NB4 (cell line): Measurements from ENCODE around the gene NDUFB2.

Experiments used
- DNase-seq: peaks from one replicate; pipeline ENCODE4 v3.0.0; 2010; ENCODE audit warnings: low read depth
- H3K4me3 ChIP-seq: one replicate; pipeline ENCODE4 v1.5.1; 2011; ENCODE audit warnings: mild to moderate bottlenecking, low read depth, low read length, moderate library complexity
- CTCF ChIP-seq: IDR thresholded peaks from one replicate; pipeline ENCODE4 v1.5.1; 2012; ENCODE audit warnings: low read depth, low read length
- MAX ChIP-seq: IDR thresholded peaks from 2 replicates; pipeline ENCODE4 v1.6.1; 2011; ENCODE audit warnings: low read depth, low read length
- MYC ChIP-seq: IDR thresholded peaks from 2 replicates; pipeline ENCODE4 v1.6.1; 2011; ENCODE audit warnings: low read depth, low read length
- POLR2A ChIP-seq: IDR thresholded peaks from 2 replicates; pipeline ENCODE4 v1.6.1; 2011; ENCODE audit warnings: mild to moderate bottlenecking; ENCODE audit not compliant: insufficient read length; ENCODE audit errors: extremely low read depth

The NDUFB2 gene

GRCh38 chr7:140696680-140697446 lies at the start of gene NDUFB2:
NDUFB2 (plus strand) TSS chr7:140696708; CDS start chr7:140696745, 37 bp downstream.
- peak within 1 kb of the TSS; percentile 95 for H3K4me3 ChIP-seq
- peak; percentile 90 for DNase-seq
- TF ChIP-seq MYC (peak; percentile 79), POLR2A (peak; percentile 89), MAX (peak; percentile 56), CTCF (no peak)

GRCh38 chr7:140646931-140647647 lies 49.4 kb upstream of the NDUFB2 start:
- no peak overlapping the region for H3K4me3 ChIP-seq
- TF ChIP-seq MAX (no peak), MYC (no peak), CTCF (peak; percentile 87), POLR2A (no peak)
- peak; percentile 65 for DNase-seq

- TF ChIP-seq POLR2A (no peak), MYC (no peak), CTCF (no peak), MAX (no peak)
- H3K4me3 ChIP-seq = no peak overlapping the region
- peak; percentile 56 for DNase-seq
These were observed 46.8 kb upstream of the NDUFB2 start for GRCh38 chr7:140649556-140650205.

GRCh38 chr7:140650367-140650766 lies 46.1 kb upstream of the NDUFB2 start:
- no peak overlapping the region for H3K4me3 ChIP-seq
- TF ChIP-seq MYC = no peak
- no peak for TF ChIP-seq POLR2A
- no peak for TF ChIP-seq CTCF
- 0 out of 2 replicates have a peak, but pooled peaks have one; percentile 5 for TF ChIP-seq MAX
- DNase-seq = no peak

GRCh38 chr7:140653319-140654108 lies 43.0 kb upstream of the NDUFB2 start:
- DNase-seq = peak; percentile 66
- TF ChIP-seq MYC (no peak), MAX (no peak), CTCF (peak; percentile 82), POLR2A (no peak)
- H3K4me3 ChIP-seq = no peak overlapping the region
